Activated CD8-positive, alpha-beta memory T cell treated with anti-CD3 and anti-CD28 coated beads for 4 hours (primary cell): ENCODE results near the gene PDE2A.
A peak's percentile ranks its signal among the peaks of the same experiment; 100 is the strongest.

ENCODE experiments used
- DNase-seq, 2 donors: peaks; one replicate each; pipeline ENCODE4 v3.0.0-alpha.2; 2020; ENCODE audit warnings: low read depth in 2 of 2

Gene PDE2A

DNA sequence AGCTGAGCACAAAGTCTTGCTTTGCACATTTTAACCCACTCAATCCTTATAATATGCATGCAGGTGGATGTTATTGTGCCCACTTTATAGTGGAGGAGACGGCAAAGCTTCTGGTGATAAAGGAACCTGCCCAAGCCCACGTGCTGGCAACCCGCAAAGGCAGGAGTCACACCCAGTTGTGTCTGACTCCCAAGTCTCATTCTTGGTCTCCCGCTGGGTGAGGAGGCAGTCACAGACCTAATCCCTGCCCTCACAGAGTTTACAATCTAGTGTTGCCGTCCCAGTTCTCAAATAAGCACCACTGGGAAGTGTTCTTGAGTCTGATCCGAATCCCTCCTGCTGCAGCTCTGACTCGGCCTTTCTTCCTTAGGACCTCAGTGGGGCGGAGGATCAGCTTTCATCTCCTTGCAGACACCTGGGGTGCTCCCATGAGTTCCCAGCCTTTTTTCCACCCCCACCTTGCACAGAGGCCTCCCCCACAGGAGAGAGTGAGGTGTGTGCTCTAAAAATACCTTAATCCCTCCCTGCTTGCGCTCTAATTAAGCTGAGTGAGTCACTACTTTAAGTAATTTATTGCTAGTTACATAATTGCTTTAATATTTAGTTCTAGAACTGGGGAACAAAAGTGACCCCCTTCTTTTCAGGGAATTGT lies 15.1 kb downstream of the PDE2A start:
- DNase-seq, result no peak

DNA sequence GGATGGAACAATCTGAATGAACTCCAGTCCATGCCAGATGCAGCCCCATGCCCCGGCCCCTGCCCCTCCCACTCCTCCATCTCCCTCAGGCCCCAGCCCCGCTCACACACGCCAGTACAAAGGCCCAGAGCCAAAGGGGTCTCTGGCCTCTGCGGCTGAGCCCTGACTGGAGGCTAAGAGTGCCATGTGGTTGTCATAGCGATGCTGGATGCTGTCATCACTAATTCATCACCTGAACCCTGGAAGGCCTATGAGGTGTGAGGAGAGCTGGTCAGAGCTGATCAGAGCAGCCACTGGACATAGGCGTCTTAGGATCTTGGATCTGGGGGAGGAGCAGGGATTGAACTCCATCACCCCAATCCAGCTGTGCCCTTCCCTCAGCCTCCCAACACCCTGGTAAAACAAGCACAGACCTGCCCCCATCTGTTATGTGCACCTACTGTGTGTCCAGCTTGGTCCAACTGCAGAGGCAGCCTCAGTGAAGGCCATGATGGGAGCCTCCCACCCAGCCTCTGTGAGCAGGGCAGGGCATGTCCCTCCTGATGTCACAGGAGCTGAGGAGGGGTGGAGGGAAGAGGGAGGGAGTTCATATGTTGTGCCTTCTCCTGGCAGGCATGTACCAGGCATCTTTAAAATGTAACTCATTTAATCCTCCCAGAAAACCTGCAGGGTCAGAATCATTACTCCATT lies 16.7 kb downstream of the PDE2A start:
- no peak for DNase-seq

GRCh38 chr11:72655896-72656464 lies 18.2 kb downstream of the PDE2A start:
- no peak for DNase-seq

GRCh38 chr11:72655014-72655413 lies 19.2 kb downstream of the PDE2A start:
- DNase-seq, result no peak

GRCh38 chr11:72653649-72654048 lies 20.6 kb downstream of the PDE2A start:
- no peak for DNase-seq

- no peak for DNase-seq
Measured at GRCh38 chr11:72652873-72653630, 21.2 kb downstream of the PDE2A start.

- no peak for DNase-seq
Measured at GRCh38 chr11:72652133-72652532, 22.1 kb downstream of the PDE2A start.

DNA sequence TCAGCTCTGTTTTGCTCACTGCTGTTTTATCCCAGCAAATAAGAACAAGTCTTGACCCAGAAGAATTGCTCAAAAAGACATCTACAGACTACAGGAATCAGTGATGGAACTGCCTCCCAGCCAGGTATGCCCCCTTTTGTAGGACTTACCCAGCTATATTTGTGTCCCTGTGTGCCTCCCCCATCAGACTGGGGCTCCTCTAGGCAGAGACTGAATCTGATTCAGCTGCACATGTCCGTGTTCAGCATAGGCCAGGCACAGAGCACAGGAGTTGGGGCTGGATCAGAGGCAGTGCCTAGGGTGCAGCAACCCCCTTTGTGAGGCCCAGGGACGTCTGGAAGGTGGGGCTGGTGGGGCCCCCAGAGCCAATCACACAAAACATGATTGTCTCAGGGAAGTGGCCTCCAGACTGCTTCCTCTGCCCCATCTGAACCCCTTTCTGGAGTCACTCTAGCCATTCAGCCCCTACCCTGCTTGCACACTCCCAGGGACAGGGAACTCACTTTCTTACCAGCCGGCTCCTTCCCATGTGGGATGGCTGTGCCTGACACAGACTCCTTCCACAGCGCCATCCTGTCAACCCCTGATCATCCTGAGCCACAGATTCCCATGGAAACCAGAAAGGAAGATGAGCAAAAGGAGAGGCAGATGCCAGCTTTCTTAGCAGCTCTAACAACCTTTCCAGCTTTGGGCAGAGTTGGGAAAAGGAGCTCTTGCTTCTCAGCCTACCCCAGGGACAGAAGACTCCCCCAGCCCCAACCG lies 24.8 kb downstream of the PDE2A start:
- no peak for DNase-seq

GRCh38 chr11:72648384-72649136 lies 25.7 kb downstream of the PDE2A start:
- no peak for DNase-seq

DNA sequence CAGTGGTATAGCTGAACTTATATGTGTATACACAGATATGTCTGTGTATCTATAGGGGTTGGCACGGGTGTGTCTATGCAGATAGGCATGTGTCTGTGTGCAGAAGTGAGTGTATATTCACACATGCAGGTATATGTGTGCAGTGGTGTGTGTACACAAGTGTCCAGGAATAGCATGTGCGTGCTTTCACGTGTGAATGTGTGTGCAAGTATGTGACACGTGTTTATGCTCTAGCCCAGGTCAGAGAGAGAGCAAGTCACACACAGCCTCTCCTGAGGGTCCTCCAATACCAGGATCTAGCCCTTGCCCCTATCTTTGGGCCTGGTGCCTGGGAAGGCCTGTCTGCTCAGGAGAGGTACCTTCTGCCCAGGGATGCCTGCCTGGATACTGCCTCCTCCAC lies 26.3 kb downstream of the PDE2A start:
- DNase-seq, result no peak

DNA sequence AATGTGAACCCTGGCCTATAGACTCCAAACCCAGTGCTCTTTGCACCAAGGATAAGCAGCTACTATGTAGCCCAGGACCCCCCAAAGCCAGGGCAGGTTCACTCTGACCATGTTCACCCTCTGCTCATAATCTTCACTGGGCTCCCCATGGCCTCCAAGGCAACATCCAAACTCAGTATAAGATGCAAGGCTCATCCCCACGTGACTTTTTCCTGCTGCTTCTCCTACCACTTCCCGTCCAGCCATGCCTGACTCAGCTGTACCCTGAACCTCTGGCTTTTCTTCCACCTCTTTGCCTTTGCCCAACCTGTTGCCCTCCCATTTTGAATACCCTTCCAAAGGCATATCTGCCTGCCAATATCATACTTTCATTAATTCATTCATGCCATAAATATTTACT lies 27.8 kb downstream of the PDE2A start:
- no peak for DNase-seq

DNA sequence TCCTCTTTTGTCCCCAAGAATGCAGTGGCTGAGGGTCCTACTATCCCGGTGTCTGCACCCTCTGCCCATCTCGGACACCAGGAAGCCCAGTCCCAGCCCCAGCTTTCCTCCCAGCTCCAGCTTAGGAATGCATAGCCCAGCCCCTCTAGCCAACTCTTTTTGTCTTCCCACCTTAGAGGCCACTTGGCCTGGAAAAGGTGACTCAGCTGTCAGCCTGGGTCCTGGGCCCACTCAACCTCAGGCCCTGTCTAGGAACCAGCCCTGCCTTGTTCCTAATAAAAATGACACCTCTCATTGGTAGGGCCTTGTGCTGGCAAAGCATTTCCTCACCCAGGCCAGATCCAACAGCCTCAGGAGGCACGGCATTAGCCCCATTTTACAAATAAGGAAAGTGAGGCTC lies 28.2 kb downstream of the PDE2A start:
- no peak for DNase-seq

- no peak for DNase-seq
Measured at GRCh38 chr11:72643547-72643946, 30.7 kb downstream of the PDE2A start.

DNA sequence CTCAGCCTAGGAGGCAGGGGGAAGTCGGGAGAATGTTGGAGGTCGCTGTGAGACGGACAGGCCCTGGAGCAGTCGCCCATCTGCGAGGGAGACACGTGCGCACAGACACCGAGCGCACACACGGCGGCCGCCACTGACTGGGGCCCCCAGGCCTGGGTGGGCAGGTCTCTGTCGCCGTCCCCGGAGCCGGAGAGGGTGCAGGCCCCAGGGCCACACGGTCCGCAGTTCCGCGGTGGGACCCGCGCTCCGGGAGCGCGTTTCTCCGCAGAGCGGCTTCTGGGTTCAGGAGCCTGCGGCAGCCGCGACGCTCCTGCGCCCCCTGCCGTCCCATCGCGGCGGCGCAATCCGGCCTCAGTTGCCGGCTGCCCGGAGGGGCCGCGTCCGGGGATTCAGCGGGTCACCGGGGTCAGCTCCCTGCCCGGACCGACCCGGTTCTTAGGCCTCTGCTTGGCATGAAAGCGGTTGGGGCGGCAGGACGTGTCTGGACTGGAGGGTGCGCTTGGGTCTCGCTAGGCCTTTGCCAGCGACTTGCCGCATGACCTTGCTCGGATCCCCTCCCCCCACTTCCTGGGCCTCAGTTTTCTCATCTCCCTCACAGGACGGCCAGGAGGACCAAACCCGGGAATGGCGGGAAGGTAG lies 31.2 kb downstream of the PDE2A start:
- DNase-seq, result peak; percentile 17 to 30

DNA sequence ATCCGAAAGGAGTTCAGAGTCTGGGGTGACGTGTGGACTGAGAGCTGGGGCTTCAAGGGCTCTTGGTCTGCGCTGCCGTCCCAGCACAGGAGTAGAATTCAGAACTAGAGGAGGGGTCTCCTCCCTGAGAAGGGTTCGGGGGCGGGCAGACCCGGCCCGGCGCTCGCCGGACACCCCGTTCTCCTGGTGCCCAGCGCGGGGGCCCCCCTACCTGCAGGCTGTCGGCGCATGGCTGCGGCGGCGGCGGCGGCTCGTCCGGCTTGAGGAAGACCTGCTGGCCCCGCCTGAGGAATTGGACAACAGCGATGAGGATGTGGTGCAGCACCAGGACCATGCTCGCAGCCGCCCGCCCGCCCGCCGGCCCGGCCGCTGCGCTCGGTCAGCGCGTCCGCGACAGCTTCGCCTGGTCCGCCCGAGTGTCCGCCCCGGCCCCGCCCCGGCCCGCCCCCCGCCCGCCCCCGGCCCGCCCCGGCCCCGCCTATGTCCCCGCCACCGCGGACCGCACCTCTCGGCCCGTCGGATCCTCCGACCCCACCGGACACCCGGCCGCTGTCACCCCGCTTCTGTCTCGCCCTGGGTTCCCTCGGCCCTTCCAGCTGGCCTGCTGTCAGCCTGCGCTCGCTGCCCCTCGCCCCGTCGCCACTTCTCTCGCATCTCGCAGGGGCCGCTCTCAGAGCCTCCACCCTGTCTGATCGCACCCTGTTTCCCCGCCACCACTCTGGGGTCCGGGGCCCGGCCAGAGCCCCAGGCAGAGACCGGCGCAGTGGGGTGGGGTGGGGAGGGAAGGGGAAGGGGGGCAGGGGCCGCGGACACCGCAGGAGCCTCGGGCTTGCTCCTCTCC lies 32.0 kb downstream of the PDE2A start:
- no peak for DNase-seq

- no peak for DNase-seq
Measured at GRCh38 chr11:72641522-72642042, 32.6 kb downstream of the PDE2A start.

GRCh38 chr11:72639502-72640375 lies 34.5 kb downstream of the PDE2A start:
- DNase-seq, result no peak

GRCh38 chr11:72637926-72638325 lies 36.3 kb downstream of the PDE2A start:
- DNase-seq, result no peak
